ENCODE data around the gene FCN3.
A peak's percentile ranks its signal among the peaks of the same experiment; 100 is the strongest.

The FCN3 gene

GRCh38 chr1:27341525-27342252, 32.9 kb downstream of the FCN3 start, which contains the start of gene SYTL1:
SYTL1 (plus strand) TSS chr1:27342022; CDS start chr1:27345335, 3,313 bp downstream.
- peak; percentile 69 for DNase-seq (ENCODE audit: low spot score)

- DNase-seq (ENCODE audit: low spot score): no peak
Observed at GRCh38 chr1:27339213-27339612, 35.4 kb downstream of the FCN3 start.

GRCh38 chr1:27338751-27339150, 35.9 kb downstream of the FCN3 start:
- DNase-seq (ENCODE audit: low spot score): no peak

GRCh38 chr1:27336756-27337155, 37.9 kb downstream of the FCN3 start:
- no peak for DNase-seq (ENCODE audit: low spot score)

GRCh38 chr1:27335506-27336422, 38.9 kb downstream of the FCN3 start:
- DNase-seq (ENCODE audit: low spot score): no peak

- DNase-seq (ENCODE audit: low spot score): no peak
Observed at GRCh38 chr1:27333717-27334279, 40.8 kb downstream of the FCN3 start.

- peak; percentile 45 for DNase-seq (ENCODE audit: low spot score)
Observed at GRCh38 chr1:27332536-27333281, 41.9 kb downstream of the FCN3 start.

- no peak for DNase-seq (ENCODE audit: low spot score)
Observed at GRCh38 chr1:27331922-27332321, 42.7 kb downstream of the FCN3 start.

- DNase-seq (ENCODE audit: low spot score): no peak
Observed at GRCh38 chr1:27331426-27331825, 43.2 kb downstream of the FCN3 start.

- no peak for DNase-seq (ENCODE audit: low spot score)
Observed at GRCh38 chr1:27330786-27331185, 43.8 kb downstream of the FCN3 start.

GRCh38 chr1:27327964-27328363, 46.7 kb downstream of the FCN3 start:
- DNase-seq (ENCODE audit: low spot score): no peak

- DNase-seq (ENCODE audit: low spot score): no peak
Observed at GRCh38 chr1:27325286-27325685, 49.3 kb downstream of the FCN3 start.

- DNase-seq (ENCODE audit: low spot score): no peak
Observed at GRCh38 chr1:27322569-27323240, 51.9 kb downstream of the FCN3 start.

GRCh38 chr1:27321813-27322568, 52.6 kb downstream of the FCN3 start, which contains the start of gene TMEM222:
TMEM222 (plus strand) TSS chr1:27322163; CDS start chr1:27322198, 35 bp downstream.
- DNase-seq (ENCODE audit: low spot score): peak; percentile 97

All from activated CD4-positive, alpha-beta T cell treated with anti-CD3 and anti-CD28 coated beads, Interleukin-2, Interleukin-4, amounts not matched to agents 100 ng/mL and 50 ng/mL, durations not matched to agents 16 hours and 8 hours (primary cell).